Activated CD4-positive, alpha-beta memory T cell treated with anti-CD3 and anti-CD28 coated beads for 36 hours (primary cell): ENCODE measurements around the gene SH3PXD2A. TPM values are rescaled to one million over a fixed set of nuclear protein-coding genes. Genes with fewer than 3 reads are reported as not detected.

Experiments used
- CTCF ChIA-PET: fragments of 350-600 bp; sonication (Branson Sonifier 250); formaldehyde crosslinking; loops from one replicate; lab custom pipeline; 2021; ENCODE audit warnings: antibody characterized with exemption, inconsistent platforms; lab: Charles Lee
- POLR2A ChIA-PET: fragments of 350-600 bp; sonication (Branson Sonifier 250); formaldehyde crosslinking; loops from one replicate; lab custom pipeline; 2021; ENCODE audit warnings: antibody characterized with exemption; lab: Charles Lee
- DNase-seq: peaks from one replicate; pipeline ENCODE4 v3.0.0-alpha.2; 2020
- H3K27ac Mint-ChIP-seq: one replicate; pipeline ENCODE4 v1.8.0; 2021; ENCODE audit warnings: mixed read lengths
- H3K27me3 Mint-ChIP-seq: one replicate; pipeline ENCODE4 v1.8.0; 2021; ENCODE audit warnings: mixed read lengths
- H3K36me3 Mint-ChIP-seq: one replicate; pipeline ENCODE4 v1.8.0; 2021; ENCODE audit warnings: mixed read lengths
- H3K4me1 Mint-ChIP-seq: one replicate; pipeline ENCODE4 v1.8.0; 2021; ENCODE audit warnings: low read depth, mixed read lengths
- H3K4me3 Mint-ChIP-seq: one replicate; pipeline ENCODE4 v1.8.0; 2021; ENCODE audit warnings: mild to moderate bottlenecking, mixed read lengths
- H3K9me3 Mint-ChIP-seq: one replicate; pipeline ENCODE4 v1.8.0; 2021; ENCODE audit warnings: mixed read lengths
- intact Hi-C: fragments of 100-400 bp; cut with micrococcal nuclease; formaldehyde crosslinking; loops from one replicate; pipeline ENCODE4 v1.15.1; 2023
- total RNA-seq, 2 experiments: library from RNA; stranded (reverse); gene quantifications; one replicate each; pipeline ENCODE4 v1.2.3, GENCODE V29; 2021

SH3PXD2A gene
- total RNA-seq, 2 experiments from 2014 or later: 10.0 to 10.3 TPM

- intact Hi-C loops: loop anchor here (2.0 kb wide), 1 partner anchor 147 kb away; no protein-coding TSS in a partner anchor
- Mint-ChIP-seq H3K4me1 (no peaks in the 10 kb centered on the region), H3K4me3 (no peak overlapping the region), H3K9me3 (no peaks in the 10 kb centered on the region), H3K27ac (no peak overlapping the region), H3K27me3 (peaks cover 10% of the 10 kb centered on the region), H3K36me3 (no peaks in the 10 kb centered on the region)
- ChIA-PET POLR2A (no interaction called here), CTCF (interaction anchor here (0.6 to 3.1 kb wide), 22 partner anchors 8 to 229 kb away, joined by 3 to 24 read pairs (median 3); no protein-coding TSS in a partner anchor)
- no peak for DNase-seq
These were observed 291.9 kb downstream of the SH3PXD2A start for GRCh38 chr10:103563231-103564115.

- intact Hi-C loops: no loop called here
- CTCF ChIA-PET: no interaction called here
- Mint-ChIP-seq H3K36me3 (no peaks in the 10 kb centered on the region), H3K4me1 (no peaks in the 10 kb centered on the region), H3K27ac (no peak overlapping the region), H3K4me3 (no peak overlapping the region), H3K9me3 (no peaks in the 10 kb centered on the region), H3K27me3 (peaks cover 13% of the 10 kb centered on the region)
- no peak for DNase-seq
- POLR2A ChIA-PET: no interaction called here
These were observed 293.0 kb downstream of the SH3PXD2A start for GRCh38 chr10:103562383-103562782.

GRCh38 chr10:103560886-103561285, 294.5 kb downstream of the SH3PXD2A start:
- Mint-ChIP-seq H3K27me3 (peaks cover 13% of the 10 kb centered on the region), H3K9me3 (no peaks in the 10 kb centered on the region)
- CTCF ChIA-PET: interaction anchor here (0.6 to 1.1 kb wide), 2 partner anchors 18 to 341 kb away, joined by 3 to 4 read pairs; no protein-coding TSS in a partner anchor

GRCh38 chr10:103559776-103560175, 295.6 kb downstream of the SH3PXD2A start:
- DNase-seq: no peak
- intact Hi-C loops: no loop called here
- Mint-ChIP-seq H3K27ac (no peak overlapping the region), H3K36me3 (no peaks in the 10 kb centered on the region), H3K4me1 (peaks cover 1% of the 10 kb centered on the region), H3K27me3 (peaks cover 13% of the 10 kb centered on the region), H3K9me3 (no peaks in the 10 kb centered on the region), H3K4me3 (no peak overlapping the region)
- ChIA-PET POLR2A (no interaction called here), CTCF (no interaction called here)

More at GRCh38 chr10:103560886-103561285, 294.5 kb downstream of the SH3PXD2A start:
- Mint-ChIP-seq H3K27ac (no peak overlapping the region), H3K4me3 (no peak overlapping the region), H3K4me1 (no peaks in the 10 kb centered on the region), H3K36me3 (no peaks in the 10 kb centered on the region)
- intact Hi-C loops: no loop called here
- DNase-seq: no peak
- POLR2A ChIA-PET: no interaction called here

- no peaks in the 10 kb centered on the region for H3K9me3 Mint-ChIP-seq
- H3K27me3 Mint-ChIP-seq: peaks cover 20% of the 10 kb centered on the region
- ChIA-PET POLR2A (no interaction called here), CTCF (no interaction called here)
- intact Hi-C loops: no loop called here
- peaks cover 10% of the 10 kb centered on the region for H3K4me1 Mint-ChIP-seq
- no peak overlapping the region for H3K4me3 Mint-ChIP-seq
- no peaks in the 10 kb centered on the region for H3K36me3 Mint-ChIP-seq
- H3K27ac Mint-ChIP-seq: no peak overlapping the region
- no peak for DNase-seq
These were observed 296.5 kb downstream of the SH3PXD2A start for GRCh38 chr10:103558911-103559310.

- peaks cover 16% of the 10 kb centered on the region for H3K4me1 Mint-ChIP-seq
- no peak for DNase-seq
- no peak overlapping the region for H3K27ac Mint-ChIP-seq
- POLR2A ChIA-PET: no interaction called here
- CTCF ChIA-PET: interaction anchor here (1.1 to 1.5 kb wide), 2 partner anchors 9 to 169 kb away, joined by 4 to 6 read pairs; no protein-coding TSS in a partner anchor
- H3K36me3 Mint-ChIP-seq: no peaks in the 10 kb centered on the region
- peaks cover 20% of the 10 kb centered on the region for H3K27me3 Mint-ChIP-seq
- no peaks in the 10 kb centered on the region for H3K9me3 Mint-ChIP-seq
- no peak overlapping the region for H3K4me3 Mint-ChIP-seq
- intact Hi-C loops: no loop called here
These were observed 297.9 kb downstream of the SH3PXD2A start for GRCh38 chr10:103557455-103557854.

- no peaks in the 10 kb centered on the region for H3K36me3 Mint-ChIP-seq
- H3K4me1 Mint-ChIP-seq: peaks cover 16% of the 10 kb centered on the region
- H3K27ac Mint-ChIP-seq: no peak overlapping the region
- no peak for DNase-seq
- POLR2A ChIA-PET: no interaction called here
- H3K9me3 Mint-ChIP-seq: no peaks in the 10 kb centered on the region
- no peak overlapping the region for H3K4me3 Mint-ChIP-seq
- peaks cover 20% of the 10 kb centered on the region for H3K27me3 Mint-ChIP-seq
- intact Hi-C loops: no loop called here
- CTCF ChIA-PET: interaction anchor here (1.1 to 2.2 kb wide), 2 partner anchors 8 to 168 kb away, joined by 4 to 6 read pairs; no protein-coding TSS in a partner anchor
These were observed 298.9 kb downstream of the SH3PXD2A start for GRCh38 chr10:103556383-103557007.

GRCh38 chr10:103555712-103556111, 299.7 kb downstream of the SH3PXD2A start:
- Mint-ChIP-seq H3K27me3 (peaks cover 20% of the 10 kb centered on the region), H3K4me3 (peak overlapping the region; percentile 25), H3K9me3 (no peaks in the 10 kb centered on the region), H3K4me1 (peaks cover 16% of the 10 kb centered on the region), H3K27ac (no peak overlapping the region), H3K36me3 (no peaks in the 10 kb centered on the region)
- ChIA-PET POLR2A (no interaction called here), CTCF (interaction anchor here (0.7 to 2.2 kb wide), 2 partner anchors 8 to 9 kb away, joined by 3 to 6 read pairs; no protein-coding TSS in a partner anchor)
- no peak for DNase-seq
- intact Hi-C loops: no loop called here

GRCh38 chr10:103555325-103555649, 300.1 kb downstream of the SH3PXD2A start:
- peak overlapping the region; percentile 25 for H3K4me3 Mint-ChIP-seq
- intact Hi-C loops: no loop called here

GRCh38 chr10:103554488-103555324, 300.7 kb downstream of the SH3PXD2A start:
- intact Hi-C loops: no loop called here
- H3K27me3 Mint-ChIP-seq: peaks cover 18% of the 10 kb centered on the region
- H3K9me3 Mint-ChIP-seq: no peaks in the 10 kb centered on the region
- no peak overlapping the region for H3K27ac Mint-ChIP-seq
- H3K36me3 Mint-ChIP-seq: no peaks in the 10 kb centered on the region
- CTCF ChIA-PET: interaction anchor here (2.1 to 2.2 kb wide), 2 partner anchors 10 kb away, joined by 6 to 12 read pairs; no protein-coding TSS in a partner anchor
- DNase-seq: peak; percentile 58
- H3K4me3 Mint-ChIP-seq: peak overlapping the region; percentile 62
- POLR2A ChIA-PET: no interaction called here
- H3K4me1 Mint-ChIP-seq: peaks cover 16% of the 10 kb centered on the region

More at GRCh38 chr10:103555325-103555649, 300.1 kb downstream of the SH3PXD2A start:
- POLR2A ChIA-PET: no interaction called here
- Mint-ChIP-seq H3K4me1 (peaks cover 16% of the 10 kb centered on the region), H3K36me3 (no peaks in the 10 kb centered on the region), H3K27ac (no peak overlapping the region), H3K27me3 (peaks cover 20% of the 10 kb centered on the region), H3K9me3 (no peaks in the 10 kb centered on the region)
- CTCF ChIA-PET: interaction anchor here (0.7 to 2.2 kb wide), 2 partner anchors 8 to 10 kb away, joined by 3 to 6 read pairs; no protein-coding TSS in a partner anchor
- DNase-seq: no peak

GRCh38 chr10:103553743-103554487, 301.5 kb downstream of the SH3PXD2A start:
- DNase-seq: peak; percentile 77
- CTCF ChIA-PET: interaction anchor here (0.7 to 2.1 kb wide), 3 partner anchors 10 to 13 kb away, joined by 3 to 12 read pairs (median 8); no protein-coding TSS in a partner anchor

More at GRCh38 chr10:103553743-103554487, 301.5 kb downstream of the SH3PXD2A start:
- H3K4me3 Mint-ChIP-seq: peak overlapping the region; percentile 62
- H3K36me3 Mint-ChIP-seq: no peaks in the 10 kb centered on the region
- peaks cover 14% of the 10 kb centered on the region for H3K27me3 Mint-ChIP-seq
- POLR2A ChIA-PET: no interaction called here
- no peaks in the 10 kb centered on the region for H3K9me3 Mint-ChIP-seq
- H3K4me1 Mint-ChIP-seq: peaks cover 16% of the 10 kb centered on the region
- H3K27ac Mint-ChIP-seq: peak overlapping the region; percentile 60
- intact Hi-C loops: no loop called here
